ENCODE results near the gene OSGIN1.

The OSGIN1 gene

GRCh38 chr16:84007965-84008364, 54.9 kb downstream of the OSGIN1 start:
- no peak for DNase-seq

GRCh38 chr16:84009282-84009681, 56.2 kb downstream of the OSGIN1 start:
- no peak for DNase-seq

GRCh38 chr16:84013787-84014569, 60.9 kb downstream of the OSGIN1 start:
- peak; percentile 6 for DNase-seq

- no peak for DNase-seq
Measured at GRCh38 chr16:84014570-84015327, 61.7 kb downstream of the OSGIN1 start.

GRCh38 chr16:84015399-84015798, 62.4 kb downstream of the OSGIN1 start:
- no peak for DNase-seq

Data from CD4-positive, alpha-beta T cell treated with Interleukin-4 for 4 hours (primary cell).